Measurements from ENCODE around the gene PAN3.

DNA sequence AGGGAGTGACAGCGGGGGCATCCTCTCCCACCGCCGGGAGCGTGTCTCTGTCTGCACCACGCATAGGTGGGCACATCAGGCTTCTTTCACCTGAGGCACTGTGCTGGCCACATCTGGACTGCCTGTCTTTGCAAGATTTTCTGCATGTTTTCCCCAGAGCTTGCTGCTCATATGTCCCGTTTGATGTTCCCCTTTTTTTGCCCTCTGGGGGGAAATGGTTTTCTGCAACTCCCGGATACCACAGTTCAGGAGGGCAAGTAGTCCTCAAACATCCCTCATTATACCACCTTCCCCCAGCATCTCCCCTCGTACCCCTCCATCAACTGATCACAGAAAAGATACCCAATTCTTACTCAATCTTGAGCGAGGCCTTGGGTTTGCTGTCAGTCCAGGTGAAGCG is 168.0 kb downstream of the PAN3 start:
- no peak for TF ChIP-seq HDAC6 (IDR thresholded peaks at IDR 0.05; ENCODE audit: low read depth, low read length)
- no peak for TF ChIP-seq NRF1 (IDR thresholded peaks at IDR 0.05; ENCODE audit: low read depth, low read length)
- TF ChIP-seq, protein P1, sequence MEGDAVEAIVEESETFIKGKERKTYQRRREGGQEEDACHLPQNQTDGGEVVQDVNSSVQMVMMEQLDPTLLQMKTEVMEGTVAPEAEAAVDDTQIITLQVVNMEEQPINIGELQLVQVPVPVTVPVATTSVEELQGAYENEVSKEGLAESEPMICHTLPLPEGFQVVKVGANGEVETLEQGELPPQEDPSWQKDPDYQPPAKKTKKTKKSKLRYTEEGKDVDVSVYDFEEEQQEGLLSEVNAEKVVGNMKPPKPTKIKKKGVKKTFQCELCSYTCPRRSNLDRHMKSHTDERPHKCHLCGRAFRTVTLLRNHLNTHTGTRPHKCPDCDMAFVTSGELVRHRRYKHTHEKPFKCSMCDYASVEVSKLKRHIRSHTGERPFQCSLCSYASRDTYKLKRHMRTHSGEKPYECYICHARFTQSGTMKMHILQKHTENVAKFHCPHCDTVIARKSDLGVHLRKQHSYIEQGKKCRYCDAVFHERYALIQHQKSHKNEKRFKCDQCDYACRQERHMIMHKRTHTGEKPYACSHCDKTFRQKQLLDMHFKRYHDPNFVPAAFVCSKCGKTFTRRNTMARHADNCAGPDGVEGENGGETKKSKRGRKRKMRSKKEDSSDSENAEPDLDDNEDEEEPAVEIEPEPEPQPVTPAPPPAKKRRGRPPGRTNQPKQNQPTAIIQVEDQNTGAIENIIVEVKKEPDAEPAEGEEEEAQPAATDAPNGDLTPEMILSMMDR (IDR thresholded peaks at IDR 0.05; ENCODE audit: control extremely low read depth in 1 of 3, insufficient read depth in 1 of 3, low read depth in 1 of 3, low read length in 3 of 3), result no peak
- no peak for TF ChIP-seq POLR2AphosphoS5 (IDR thresholded peaks at IDR 0.05; ENCODE audit: low read depth, low read length)
- TF ChIP-seq EZH2 (IDR thresholded peaks at IDR 0.05; ENCODE audit: low read depth, low read length, severe bottlenecking), result no peak
- no peak for TF ChIP-seq HDAC2 (IDR thresholded peaks at IDR 0.05; ENCODE audit: borderline replicate concordance in 1 of 2, low read depth in 2 of 2, low read length in 2 of 2)
- no peak for TF ChIP-seq POLR2A (IDR thresholded peaks at IDR 0.05; ENCODE audit: control extremely low read depth in 1 of 2, low read depth in 2 of 2, low read length in 2 of 2)
- no peak for TF ChIP-seq SIX5 (IDR thresholded peaks at IDR 0.05; ENCODE audit: low read depth, low read length)
- no peak for TF ChIP-seq MAX (IDR thresholded peaks at IDR 0.05)
- TF ChIP-seq ASH2L (IDR thresholded peaks at IDR 0.05; ENCODE audit: low read length), result no peak
- TF ChIP-seq ATF2 (IDR thresholded peaks at IDR 0.05; ENCODE audit: low read length), result no peak
- no peak for TF ChIP-seq YY1 (IDR thresholded peaks at IDR 0.05; ENCODE audit: low read depth, low read length)
- TF ChIP-seq EP300 (IDR thresholded peaks at IDR 0.05; ENCODE audit: borderline replicate concordance in 1 of 2, low read depth in 2 of 2, low read length in 2 of 2), result no peak
- TF ChIP-seq KDM1A (IDR thresholded peaks at IDR 0.05; ENCODE audit: borderline replicate concordance, low read length), result no peak
